Dendritic cell treated with granulocyte-macrophage colony-stimulating factor and Interleukin-4, amounts not matched to agents 40 ng/mL and 50 ng/mL, for 4 days (primary cell): ENCODE results near the gene TRMT10C.
"Not testable (repeated sequence)": the region's sequence is repeated elsewhere in the genome, so short reads cannot be mapped to it uniquely, and the experiment has no call there.

Experiments used
- H3K27ac Mint-ChIP-seq: one replicate; pipeline ENCODE4 v1.8.0; 2022; ENCODE audit warnings: mild to moderate bottlenecking, mixed read lengths
- H3K27me3 Mint-ChIP-seq: one replicate; pipeline ENCODE4 v1.8.0; 2022; ENCODE audit warnings: mild to moderate bottlenecking, mixed read lengths
- H3K36me3 Mint-ChIP-seq: one replicate; pipeline ENCODE4 v1.8.0; 2022; ENCODE audit warnings: low read depth, mixed read lengths
- H3K4me1 Mint-ChIP-seq: one replicate; pipeline ENCODE4 v1.8.0; 2022; ENCODE audit warnings: low read depth, mixed read lengths
- H3K4me3 Mint-ChIP-seq: one replicate; pipeline ENCODE4 v1.8.0; 2022; ENCODE audit warnings: mild to moderate bottlenecking, moderate library complexity, mixed read lengths
- H3K9me3 Mint-ChIP-seq: one replicate; pipeline ENCODE4 v1.8.0; 2022; ENCODE audit warnings: mixed read lengths
- intact Hi-C: fragments of 100-400 bp; cut with micrococcal nuclease; formaldehyde crosslinking; loops from one replicate; pipeline ENCODE4 v1.15.0; 2022

The TRMT10C gene

DNA sequence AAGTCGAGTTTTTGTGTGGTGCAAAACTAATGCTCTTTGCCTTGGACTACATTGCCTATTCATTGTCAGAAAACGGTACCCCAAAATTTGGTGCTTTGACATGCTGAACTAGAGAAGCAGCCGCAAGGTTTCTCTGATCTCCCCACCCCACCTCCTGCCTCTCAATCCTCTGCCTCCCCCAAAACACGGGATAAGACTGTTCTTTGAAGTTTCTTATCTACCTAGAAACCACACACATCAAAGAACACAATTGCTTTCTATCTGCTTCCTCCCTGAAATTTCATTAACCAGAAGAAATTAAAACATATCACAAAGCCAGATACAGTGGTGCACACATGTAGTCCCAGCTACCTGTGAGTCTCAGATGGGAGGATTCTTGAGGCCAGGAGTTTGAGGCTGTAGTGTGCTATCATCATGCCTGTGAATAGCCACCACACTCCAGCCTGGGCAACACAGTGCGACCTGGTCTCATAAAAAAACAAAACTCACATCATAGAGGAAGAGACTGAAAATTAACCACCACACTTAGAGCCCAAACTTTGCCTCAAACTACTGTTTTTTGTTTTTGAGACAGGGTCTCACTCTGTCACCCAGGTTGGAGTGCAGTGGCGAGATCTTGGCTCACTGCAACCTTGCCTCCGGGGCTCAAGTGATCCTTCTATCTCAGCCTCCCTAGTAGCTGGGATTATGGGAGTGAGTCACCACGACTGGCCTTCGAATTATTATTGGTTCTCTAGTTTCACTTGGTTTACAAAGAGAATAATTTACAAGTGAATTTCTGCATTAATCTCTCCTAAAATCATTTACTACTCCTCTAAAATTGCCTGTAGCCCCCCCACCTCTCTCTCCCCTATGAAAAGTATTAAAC lies 9.6 kb downstream of the TRMT10C start:
- H3K27me3 Mint-ChIP-seq: peaks cover 7% of the 10 kb centered on the region
- peaks cover 22% of the 10 kb centered on the region for H3K36me3 Mint-ChIP-seq
- H3K4me1 Mint-ChIP-seq: peaks cover 15% of the 10 kb centered on the region
- no peak overlapping the region for H3K27ac Mint-ChIP-seq
- H3K9me3 Mint-ChIP-seq: no peaks in the 10 kb centered on the region
- intact Hi-C loops: loop anchor here (5.0 kb wide), 2 partner anchors 864 to 1169 kb away; partner anchors contain the start of genes LNP1, TFG and TOMM70
- H3K4me3 Mint-ChIP-seq: no peak overlapping the region

DNA sequence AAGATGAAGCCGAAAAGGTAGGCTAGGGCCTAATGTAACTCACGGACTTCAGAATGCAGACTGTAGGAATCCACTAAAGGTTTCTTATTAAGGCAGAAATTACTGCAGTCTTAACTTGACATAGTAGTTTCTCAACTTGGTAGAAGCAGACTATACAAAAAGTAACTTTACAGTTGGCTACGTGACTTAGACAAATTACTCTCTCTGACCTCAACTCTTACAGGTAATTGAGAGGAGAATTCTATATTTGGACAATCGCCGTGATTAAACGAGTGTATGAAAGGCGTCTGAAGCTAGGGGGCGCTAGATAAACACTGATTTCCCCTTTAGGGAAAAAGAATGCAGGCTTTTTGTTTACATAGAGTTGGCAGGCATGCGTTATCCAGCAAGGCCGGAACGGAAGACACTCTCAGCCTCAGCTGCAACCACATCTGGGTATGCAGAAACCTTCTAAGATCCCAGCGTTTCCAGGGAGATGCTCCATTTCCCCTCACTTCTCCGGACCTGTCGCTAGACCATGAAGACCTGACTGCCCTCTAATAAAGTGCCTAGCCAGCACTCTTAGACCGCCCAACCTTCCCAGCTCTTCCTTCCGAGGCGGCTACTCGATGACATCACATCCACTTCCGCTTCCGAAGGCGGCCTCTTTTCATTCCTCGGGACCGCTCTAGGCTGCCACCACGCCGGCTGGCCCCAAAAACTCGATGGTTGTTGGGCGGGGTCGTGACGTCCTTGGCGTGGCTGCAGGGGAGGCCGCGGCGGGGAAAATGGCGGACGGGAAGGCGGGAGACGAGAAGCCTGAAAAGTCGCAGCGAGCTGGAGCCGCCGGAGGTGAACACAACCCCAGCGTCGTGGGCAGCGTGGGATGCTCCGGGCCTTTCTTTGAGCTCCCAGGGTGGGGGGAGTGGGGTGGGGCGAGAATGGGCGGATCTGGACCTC lies 12.1 kb downstream of the TRMT10C start, which contains the start of gene PCNP:
TSS of gene PCNP (plus strand) at position 732 of the 939 bp plus-strand sequence. CDS start at position 768, 36 bp downstream.
- Mint-ChIP-seq H3K4me1 (peaks cover 25% of the 10 kb centered on the region), H3K36me3 (peaks cover 24% of the 10 kb centered on the region), H3K27ac (peak within 1 kb of the TSS; percentile 91), H3K27me3 (peaks cover 7% of the 10 kb centered on the region), H3K4me3 (peak within 1 kb of the TSS; percentile 82), H3K9me3 (no peaks in the 10 kb centered on the region)
- intact Hi-C loops: loop anchor here (1.0 to 5.0 kb wide), 5 partner anchors 12 to 1171 kb away; partner anchors contain the start of genes LNP1, SENP7, TFG and TOMM70

DNA sequence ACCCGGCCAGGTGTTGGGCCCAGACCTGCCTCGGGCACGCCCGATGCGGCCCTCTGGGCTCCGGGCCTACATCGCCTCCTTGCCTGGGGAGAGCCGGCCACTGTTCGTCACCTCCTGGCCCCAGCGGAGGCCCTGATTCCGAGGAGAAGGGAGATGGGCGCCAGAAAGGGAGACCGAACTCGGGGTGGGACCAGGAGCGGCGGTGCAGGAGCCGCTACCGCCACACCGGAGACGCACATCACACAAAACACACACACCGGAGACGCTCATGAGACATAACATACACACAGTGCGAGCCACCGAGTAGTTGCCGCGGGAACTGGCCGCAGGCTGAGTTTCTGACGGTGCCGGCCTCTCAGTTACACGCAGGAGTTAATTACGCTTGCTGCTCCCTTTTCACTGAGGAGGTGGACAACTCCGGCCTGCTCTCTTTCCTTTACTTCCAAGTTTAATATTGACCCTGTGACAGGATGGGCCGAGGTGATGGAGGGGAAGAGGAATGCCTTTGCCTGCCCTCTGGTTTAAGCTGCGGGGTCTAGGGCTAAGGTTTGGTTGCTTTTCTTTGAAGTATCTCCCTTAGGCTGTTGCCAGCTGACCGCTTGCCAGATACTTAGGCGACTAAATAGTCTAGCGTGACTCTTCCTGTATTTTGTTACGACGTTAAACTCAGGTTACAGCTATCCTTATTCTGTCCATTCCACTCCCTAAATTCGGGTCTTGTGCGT lies 12.9 kb downstream of the TRMT10C start:
- peaks cover 7% of the 10 kb centered on the region for H3K27me3 Mint-ChIP-seq
- no peaks in the 10 kb centered on the region for H3K9me3 Mint-ChIP-seq
- peak overlapping the region; percentile 91 for H3K27ac Mint-ChIP-seq
- H3K4me3 Mint-ChIP-seq: peak overlapping the region; percentile 82
- peaks cover 26% of the 10 kb centered on the region for H3K36me3 Mint-ChIP-seq
- H3K4me1 Mint-ChIP-seq: peaks cover 27% of the 10 kb centered on the region
- intact Hi-C loops: loop anchor here (5.0 kb wide), 2 partner anchors 867 to 1172 kb away; partner anchors contain the start of genes LNP1, TFG and TOMM70

DNA sequence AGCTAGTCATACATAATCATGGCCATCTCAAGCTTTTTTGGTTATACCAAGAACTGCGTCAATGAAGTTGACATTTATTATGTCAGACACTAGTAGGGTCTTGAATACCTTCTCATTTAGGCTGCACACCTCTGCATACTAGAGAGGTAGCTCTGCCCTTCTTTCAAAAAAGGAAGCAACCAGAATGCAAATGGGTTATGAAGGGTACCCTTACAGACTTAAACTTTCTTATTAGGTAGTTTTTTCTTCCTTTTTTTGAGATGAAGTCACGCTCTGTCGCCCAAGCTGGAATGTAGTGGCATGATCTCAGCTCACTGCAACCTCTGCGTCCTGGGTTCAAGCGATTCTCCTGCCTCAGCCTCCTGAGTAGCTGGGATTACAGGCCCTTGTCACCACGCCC lies 15.6 kb downstream of the TRMT10C start:
- H3K36me3 Mint-ChIP-seq: peaks cover 40% of the 10 kb centered on the region

DNA sequence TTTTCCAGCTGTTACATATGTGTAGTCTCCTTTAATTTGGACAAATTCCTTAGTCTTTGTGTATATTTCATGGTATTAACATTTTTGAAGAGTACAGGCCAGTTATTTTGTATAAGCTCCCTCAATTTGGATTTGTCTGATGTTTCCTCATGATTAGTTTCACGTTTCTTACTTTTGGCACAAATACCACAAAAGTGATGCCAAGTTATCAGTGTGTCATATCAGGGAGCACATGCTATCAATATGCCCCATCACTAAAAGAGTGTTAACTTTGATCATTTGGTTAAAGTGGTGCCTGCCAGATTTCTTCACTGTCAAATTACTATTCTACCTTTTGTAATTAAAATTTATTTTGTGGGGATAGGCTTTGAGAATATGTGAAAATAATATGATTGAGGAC lies 26.9 kb downstream of the TRMT10C start:
- H3K4me3 Mint-ChIP-seq: no peak overlapping the region
- intact Hi-C loops: no loop called here
- H3K27ac Mint-ChIP-seq: no peak overlapping the region
- H3K27me3 Mint-ChIP-seq: no peaks in the 10 kb centered on the region
- peaks cover 78% of the 10 kb centered on the region for H3K36me3 Mint-ChIP-seq
- H3K9me3 Mint-ChIP-seq: no peaks in the 10 kb centered on the region
- H3K4me1 Mint-ChIP-seq: no peaks in the 10 kb centered on the region

More for the DNA sequence above, 15.6 kb downstream of the TRMT10C start:
- Mint-ChIP-seq H3K4me3 (no peak overlapping the region), H3K27ac (no peak overlapping the region), H3K4me1 (peaks cover 32% of the 10 kb centered on the region), H3K27me3 (no peaks in the 10 kb centered on the region), H3K9me3 (no peaks in the 10 kb centered on the region)
- intact Hi-C loops: no loop called here

DNA sequence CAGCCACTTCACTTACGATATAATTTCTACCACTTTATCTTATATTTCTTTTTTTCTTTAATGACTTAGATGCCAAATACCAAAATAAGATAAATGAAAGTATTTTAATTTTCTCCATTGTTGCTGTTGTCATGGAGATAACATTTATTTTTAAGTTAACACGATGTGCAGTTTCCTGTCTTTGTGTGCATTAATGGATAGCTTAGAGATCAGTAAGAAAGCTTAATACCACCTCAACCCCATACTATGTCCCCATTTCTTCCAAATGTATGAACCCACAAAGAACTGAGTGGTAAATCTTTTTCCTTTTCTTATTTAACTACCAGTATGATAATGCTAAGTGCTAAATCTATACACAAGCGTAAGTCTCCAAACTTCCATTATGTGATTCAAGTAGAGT lies 29.4 kb downstream of the TRMT10C start:
- Mint-ChIP-seq H3K27me3 (no peaks in the 10 kb centered on the region), H3K36me3 (peaks cover 68% of the 10 kb centered on the region), H3K4me3 (no peak overlapping the region), H3K4me1 (no peaks in the 10 kb centered on the region), H3K27ac (peak overlapping the region; percentile 39), H3K9me3 (no peaks in the 10 kb centered on the region)
- intact Hi-C loops: no loop called here

DNA sequence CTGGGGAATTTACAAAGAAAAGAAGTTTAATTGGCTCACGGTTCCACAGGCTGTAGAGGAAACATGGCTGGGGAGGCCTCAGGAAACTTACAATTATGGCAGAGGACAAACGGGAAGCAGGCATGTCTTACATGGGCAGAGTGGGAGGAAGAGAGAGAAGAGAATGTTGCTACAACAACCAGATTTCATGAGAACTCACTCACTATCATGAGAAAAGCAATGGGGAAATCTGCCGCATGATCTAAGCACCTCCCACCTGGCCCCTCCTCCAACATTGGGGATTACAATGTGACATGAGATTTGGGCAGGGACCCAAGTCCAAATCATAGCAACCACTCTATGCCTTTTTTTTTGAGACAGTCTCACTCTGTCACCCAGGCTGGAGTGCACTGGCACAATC lies 41.1 kb downstream of the TRMT10C start:
- Mint-ChIP-seq H3K4me1 (no peaks in the 10 kb centered on the region), H3K4me3 (no peak overlapping the region), H3K9me3 (no peaks in the 10 kb centered on the region), H3K27me3 (no peaks in the 10 kb centered on the region), H3K36me3 (peaks cover 6% of the 10 kb centered on the region), H3K27ac (no peak overlapping the region)
- intact Hi-C loops: no loop called here

DNA sequence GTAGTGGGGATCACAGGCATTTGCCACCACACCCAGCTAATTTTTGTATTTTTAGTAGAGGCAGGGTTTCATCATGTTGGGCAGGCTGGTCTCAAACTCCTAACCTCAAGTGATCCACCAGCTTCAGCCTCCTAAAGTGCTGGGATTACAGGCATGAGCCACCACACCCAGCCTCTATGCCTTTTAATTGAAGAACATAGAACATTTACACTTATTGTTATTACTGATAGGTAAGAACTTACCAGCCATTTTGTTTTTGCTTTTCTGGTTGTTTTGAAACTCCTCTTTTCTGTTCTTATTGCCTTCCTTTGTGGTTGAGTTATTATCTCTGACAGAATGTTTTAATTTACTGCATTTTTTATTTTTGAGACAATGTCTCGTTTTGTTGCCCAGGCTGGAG lies 41.5 kb downstream of the TRMT10C start:
- H3K9me3 Mint-ChIP-seq: no peaks in the 10 kb centered on the region
- H3K4me3 Mint-ChIP-seq: no peak overlapping the region
- H3K27me3 Mint-ChIP-seq: no peaks in the 10 kb centered on the region
- H3K36me3 Mint-ChIP-seq: peaks cover 6% of the 10 kb centered on the region
- H3K4me1 Mint-ChIP-seq: no peaks in the 10 kb centered on the region
- no peak overlapping the region for H3K27ac Mint-ChIP-seq
- intact Hi-C loops: no loop called here

DNA sequence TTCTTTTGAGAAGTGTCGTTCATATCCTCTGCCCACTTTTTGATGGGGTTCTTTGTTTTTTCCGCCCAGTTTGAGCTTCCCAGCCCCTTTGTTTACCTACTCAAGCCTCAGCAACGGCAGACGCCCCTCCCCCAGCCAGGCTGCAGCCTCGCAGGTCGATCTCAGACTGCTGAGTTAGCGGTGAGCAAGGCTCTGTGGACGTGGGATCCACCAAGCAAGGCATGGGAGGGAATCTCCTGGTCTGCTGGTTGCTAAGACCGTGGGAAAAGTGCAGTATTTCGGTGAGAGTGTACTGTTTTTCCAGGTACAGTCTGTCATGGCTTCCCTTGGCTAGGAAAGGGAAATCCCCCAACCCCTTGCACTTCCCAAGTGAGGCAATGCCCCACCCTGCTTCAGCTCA lies 43.7 kb downstream of the TRMT10C start:
- H3K27me3 Mint-ChIP-seq, H3K36me3 Mint-ChIP-seq, H3K4me3 Mint-ChIP-seq, H3K4me1 Mint-ChIP-seq, H3K9me3 Mint-ChIP-seq, H3K27ac Mint-ChIP-seq, intact Hi-C loops: not testable (repeated sequence)

DNA sequence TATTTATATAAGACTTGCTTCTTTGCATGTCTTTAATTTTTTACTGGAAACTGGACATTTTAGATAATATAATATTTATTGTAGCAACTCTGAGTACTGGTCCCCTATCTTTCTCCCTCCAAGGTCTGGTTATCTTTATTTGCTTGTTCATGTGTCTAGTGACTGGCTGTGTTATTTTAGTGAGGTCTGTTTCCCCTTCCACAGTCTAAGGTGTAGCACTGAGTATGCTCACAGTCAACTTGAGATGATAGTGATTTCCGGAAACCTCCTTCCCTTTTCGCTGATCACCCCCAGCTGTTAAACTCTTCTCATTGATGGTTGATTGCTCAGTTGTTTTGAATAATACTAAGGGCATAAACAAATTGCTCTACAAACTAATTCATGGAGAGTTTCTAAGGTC lies 49.4 kb downstream of the TRMT10C start:
- Mint-ChIP-seq H3K4me3 (no peak overlapping the region), H3K9me3 (no peaks in the 10 kb centered on the region), H3K27ac (no peak overlapping the region), H3K27me3 (no peaks in the 10 kb centered on the region), H3K4me1 (no peaks in the 10 kb centered on the region), H3K36me3 (no peaks in the 10 kb centered on the region)
- intact Hi-C loops: no loop called here

DNA sequence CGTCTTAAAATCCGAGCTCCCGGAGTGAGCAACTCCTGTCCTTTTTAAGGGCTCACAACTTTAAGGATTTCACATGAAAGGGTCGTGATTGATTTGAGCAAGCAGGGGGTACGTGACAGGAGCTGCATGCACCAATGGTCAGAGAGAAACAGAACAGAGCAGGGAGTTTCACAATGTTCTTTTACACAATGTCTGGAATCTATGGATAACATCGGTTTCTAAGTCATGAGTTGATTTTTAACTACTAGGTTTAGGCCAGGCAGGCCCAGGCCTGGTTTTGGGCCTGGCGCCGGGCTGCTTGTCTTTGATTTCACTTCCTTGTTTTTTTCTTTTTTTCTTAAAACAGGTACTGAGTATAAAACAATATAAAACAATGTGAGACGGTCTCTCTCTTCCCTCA lies 51.3 kb downstream of the TRMT10C start:
- intact Hi-C loops, H3K9me3 Mint-ChIP-seq, H3K4me1 Mint-ChIP-seq, H3K27ac Mint-ChIP-seq, H3K27me3 Mint-ChIP-seq, H3K36me3 Mint-ChIP-seq, H3K4me3 Mint-ChIP-seq: not testable (repeated sequence)

DNA sequence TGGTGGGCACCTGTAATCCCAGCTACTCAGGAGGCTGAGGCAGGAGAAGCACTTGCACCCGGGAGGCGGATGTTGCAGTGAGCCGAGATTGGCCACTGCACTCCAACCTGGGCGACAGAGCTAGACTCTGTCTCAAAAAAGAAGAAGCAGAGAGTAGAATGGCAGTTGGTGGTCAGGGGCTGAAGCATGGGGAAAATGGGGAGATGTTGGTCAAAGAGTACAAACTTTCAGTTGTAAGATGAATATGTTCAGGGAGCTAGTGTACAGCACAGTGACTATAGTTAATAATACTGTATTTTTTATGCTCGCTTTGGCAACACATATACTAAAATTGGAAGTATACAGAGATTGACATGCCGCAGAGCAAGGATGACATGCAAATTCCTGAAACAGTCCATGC lies 53.9 kb downstream of the TRMT10C start:
- Mint-ChIP-seq H3K27me3 (no peaks in the 10 kb centered on the region), H3K9me3 (peaks cover 10% of the 10 kb centered on the region), H3K36me3 (no peaks in the 10 kb centered on the region), H3K4me3 (no peak overlapping the region), H3K27ac (no peak overlapping the region), H3K4me1 (no peaks in the 10 kb centered on the region)
- intact Hi-C loops: no loop called here
